ENCODE results near the gene KYNU. TPM values are rescaled to one million over a fixed set of nuclear protein-coding genes. Genes with fewer than 3 reads are reported as not detected.
A peak's percentile ranks its signal among the peaks of the same experiment; 100 is the strongest.

Gene KYNU
- total RNA-seq, 1 donor from 2014 or later = 0.53 TPM

GRCh38 chr2:142871396-142871795, 6.1 kb upstream of the KYNU start:
- no peak overlapping the region for H3K27ac Mint-ChIP-seq
- H3K36me3 Mint-ChIP-seq = no peaks in the 10 kb centered on the region
- no peak for TF ChIP-seq CTCF (conservative IDR thresholded peaks at IDR 0.05)
- no peaks in the 10 kb centered on the region for H3K9me3 Mint-ChIP-seq
- DNase-seq (ENCODE audit: extremely low spot score, unreplicated experiment) = no peak
- no peaks in the 10 kb centered on the region for H3K27me3 Mint-ChIP-seq
- no peak overlapping the region for H3K4me3 Mint-ChIP-seq
- peaks cover 8% of the 10 kb centered on the region for H3K4me1 Mint-ChIP-seq (ENCODE audit: unreplicated experiment)

- DNase-seq (ENCODE audit: extremely low spot score, unreplicated experiment) = no peak
- no peaks in the 10 kb centered on the region for H3K27me3 Mint-ChIP-seq
- H3K36me3 Mint-ChIP-seq = no peaks in the 10 kb centered on the region
- no peaks in the 10 kb centered on the region for H3K9me3 Mint-ChIP-seq
- no peak overlapping the region for H3K4me3 Mint-ChIP-seq
- H3K27ac Mint-ChIP-seq = peak overlapping the region; percentile 52
- peaks cover 8% of the 10 kb centered on the region for H3K4me1 Mint-ChIP-seq (ENCODE audit: unreplicated experiment)
- no peak for TF ChIP-seq CTCF (conservative IDR thresholded peaks at IDR 0.05)
Observed at GRCh38 chr2:142872882-142873724, 4.4 kb upstream of the KYNU start.

- Mint-ChIP-seq H3K27ac (peak overlapping the region; percentile 52), H3K27me3 (no peaks in the 10 kb centered on the region), H3K36me3 (no peaks in the 10 kb centered on the region), H3K4me1 (ENCODE audit: unreplicated experiment) (peaks cover 8% of the 10 kb centered on the region), H3K9me3 (no peaks in the 10 kb centered on the region), H3K4me3 (no peak overlapping the region)
- DNase-seq (ENCODE audit: extremely low spot score, unreplicated experiment) = no peak
- TF ChIP-seq CTCF (conservative IDR thresholded peaks at IDR 0.05) = no peak
Observed at GRCh38 chr2:142873831-142874287, 3.6 kb upstream of the KYNU start.

- Mint-ChIP-seq H3K9me3 (no peaks in the 10 kb centered on the region), H3K4me1 (ENCODE audit: unreplicated experiment) (peaks cover 8% of the 10 kb centered on the region), H3K27ac (peak overlapping the region; percentile 52), H3K27me3 (no peaks in the 10 kb centered on the region), H3K36me3 (no peaks in the 10 kb centered on the region), H3K4me3 (no peak overlapping the region)
- no peak for DNase-seq (ENCODE audit: extremely low spot score, unreplicated experiment)
- TF ChIP-seq CTCF (conservative IDR thresholded peaks at IDR 0.05) = no peak
Observed at GRCh38 chr2:142874293-142874814, 3.1 kb upstream of the KYNU start.

GRCh38 chr2:142875010-142875409, 2.5 kb upstream of the KYNU start:
- H3K9me3 Mint-ChIP-seq = no peaks in the 10 kb centered on the region
- no peak for DNase-seq (ENCODE audit: extremely low spot score, unreplicated experiment)
- H3K4me3 Mint-ChIP-seq = no peak overlapping the region
- no peak overlapping the region for H3K27ac Mint-ChIP-seq
- H3K4me1 Mint-ChIP-seq (ENCODE audit: unreplicated experiment) = peaks cover 8% of the 10 kb centered on the region
- TF ChIP-seq CTCF (conservative IDR thresholded peaks at IDR 0.05) = no peak
- no peaks in the 10 kb centered on the region for H3K36me3 Mint-ChIP-seq
- no peaks in the 10 kb centered on the region for H3K27me3 Mint-ChIP-seq
